NCI-H748 treated with DMSO at 0.1 percent for 48 hours (cell line): ENCODE results near the gene HFE.
"Not testable (repeated sequence)": the region's sequence is repeated elsewhere in the genome, so short reads cannot be mapped to it uniquely, and the experiment has no call there.

Experiments
- DNase-seq: peaks from one replicate; lab custom pipeline; 2025; lab: John Stamatoyannopoulos, UW

Gene HFE

DNA sequence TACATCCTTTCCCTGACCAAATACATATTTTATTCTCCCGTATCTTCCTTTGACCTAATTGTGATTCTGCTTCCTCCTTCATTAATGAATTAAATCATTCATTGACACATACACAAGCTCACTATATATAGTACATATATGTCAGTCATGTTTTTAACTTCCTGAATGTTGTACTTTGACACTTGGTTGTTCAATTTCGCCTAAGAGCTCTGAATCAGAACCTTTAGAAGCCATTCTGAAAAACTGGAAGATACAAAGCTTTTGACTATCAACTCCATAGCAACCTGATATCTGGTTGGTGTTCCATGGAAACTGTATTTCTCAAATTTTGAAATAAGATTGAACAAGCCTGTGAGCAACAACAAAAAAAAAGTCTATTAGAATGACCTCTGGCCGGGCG is 27.3 kb upstream of the HFE start:
- DNase-seq, result no peak

DNA sequence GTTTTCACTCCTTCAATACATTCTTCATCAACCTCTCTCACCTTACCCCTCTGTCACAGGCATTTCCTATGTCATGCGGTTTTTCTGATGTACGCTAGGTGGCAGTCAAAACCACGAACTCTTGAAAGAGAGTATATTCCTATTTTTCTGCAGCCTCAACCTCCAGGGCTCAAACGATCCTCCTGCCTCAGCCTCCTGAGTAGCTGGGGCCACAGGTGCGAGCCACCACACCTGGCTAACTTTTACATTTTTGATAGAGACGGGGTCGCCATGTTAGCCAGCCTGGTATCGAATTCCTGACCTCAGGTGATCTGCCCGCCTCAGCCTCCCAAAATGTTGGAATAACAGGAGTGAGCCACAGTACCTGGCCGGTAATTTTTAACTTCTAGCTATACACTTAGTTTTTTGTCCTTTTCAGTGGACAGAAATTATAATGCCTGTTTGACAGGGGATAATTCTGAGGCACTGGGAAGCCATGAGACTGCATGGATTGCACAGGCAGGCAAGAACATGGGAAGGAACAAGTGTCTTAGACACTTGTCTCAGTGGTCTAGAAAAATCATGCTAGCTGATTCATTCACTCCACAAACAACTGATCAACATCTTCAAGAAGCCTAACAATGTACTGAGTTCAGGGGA is 22.5 kb upstream of the HFE start:
- DNase-seq, result peak; percentile 76

DNA sequence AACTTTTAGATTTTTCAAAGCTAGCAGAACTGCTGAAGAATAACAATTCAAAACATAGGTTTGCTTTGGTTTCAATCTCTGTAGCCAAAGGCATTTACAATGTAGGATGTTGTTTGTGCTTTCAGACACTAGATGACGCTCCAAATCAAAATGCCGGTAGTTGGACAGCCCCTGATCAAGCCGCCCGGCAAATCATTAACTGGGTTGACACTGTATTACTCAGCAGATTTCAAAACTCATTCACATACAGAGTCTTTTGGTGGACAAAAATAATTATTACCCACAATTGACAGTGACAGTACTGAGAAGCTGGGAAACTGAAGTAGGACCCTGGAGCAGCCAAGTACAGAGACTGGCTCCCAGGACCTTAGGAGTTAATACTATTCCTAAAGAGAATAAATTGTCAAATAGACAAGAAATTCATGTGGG is 21.3 kb upstream of the HFE start:
- DNase-seq, result peak; percentile 87

DNA sequence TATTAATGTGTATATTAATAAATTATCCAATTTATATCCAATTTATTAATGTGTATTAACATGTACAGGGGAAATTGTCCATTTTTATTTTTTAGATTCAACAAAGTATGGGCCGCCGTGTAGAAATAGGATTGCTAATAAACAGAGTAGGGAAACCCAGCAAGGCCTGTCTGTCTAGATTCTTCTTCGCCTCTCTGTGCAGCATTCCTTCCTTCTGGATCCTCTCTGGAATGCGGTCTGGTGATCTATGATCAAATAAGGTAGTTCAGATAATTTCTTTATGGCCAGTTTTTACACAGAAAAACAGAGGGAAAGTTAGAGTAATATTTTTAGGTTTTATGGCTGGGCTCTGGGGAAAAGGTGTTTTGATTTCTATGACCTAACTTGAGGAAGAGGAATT is 19.9 kb upstream of the HFE start:
- DNase-seq, result no peak

DNA sequence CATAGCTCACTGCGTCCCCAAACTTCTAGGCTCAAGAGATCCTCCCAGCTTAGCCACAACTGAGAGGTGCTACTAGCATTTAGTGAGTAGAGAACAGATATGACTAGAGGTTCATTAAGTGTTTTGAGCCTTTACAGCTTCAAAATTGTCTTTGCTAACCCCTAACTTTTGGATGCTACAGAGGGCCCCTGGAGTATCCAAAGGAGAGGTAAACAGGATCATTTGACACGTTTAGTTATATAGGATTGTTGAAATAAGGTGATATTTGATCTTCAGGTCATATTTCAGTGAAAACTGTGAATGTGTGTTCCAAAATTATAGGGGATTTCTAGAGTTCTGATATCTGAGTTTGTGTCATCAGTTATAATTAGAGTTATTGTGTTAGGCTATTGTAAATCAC is 19.2 kb upstream of the HFE start:
- no peak for DNase-seq

DNA sequence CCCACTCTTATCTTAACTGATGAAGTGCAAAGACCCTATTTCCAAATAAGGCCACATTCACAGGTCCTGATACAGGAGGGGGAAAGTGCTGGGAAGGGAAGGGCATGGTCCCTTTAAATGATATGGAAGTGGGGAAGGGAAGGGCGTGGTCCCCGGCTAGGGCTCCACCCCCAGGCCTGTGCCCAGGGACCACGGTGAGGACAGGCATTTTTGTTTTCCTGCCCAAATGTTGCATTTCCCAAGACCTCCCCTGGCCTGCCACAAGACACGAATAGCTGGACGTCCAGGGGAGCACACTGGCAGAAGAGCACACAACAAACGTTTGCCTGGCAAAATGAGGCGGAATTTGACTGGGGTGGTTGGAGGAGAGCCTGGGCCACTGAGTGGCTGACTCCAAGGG is 16.1 kb upstream of the HFE start:
- DNase-seq, result no peak

DNA sequence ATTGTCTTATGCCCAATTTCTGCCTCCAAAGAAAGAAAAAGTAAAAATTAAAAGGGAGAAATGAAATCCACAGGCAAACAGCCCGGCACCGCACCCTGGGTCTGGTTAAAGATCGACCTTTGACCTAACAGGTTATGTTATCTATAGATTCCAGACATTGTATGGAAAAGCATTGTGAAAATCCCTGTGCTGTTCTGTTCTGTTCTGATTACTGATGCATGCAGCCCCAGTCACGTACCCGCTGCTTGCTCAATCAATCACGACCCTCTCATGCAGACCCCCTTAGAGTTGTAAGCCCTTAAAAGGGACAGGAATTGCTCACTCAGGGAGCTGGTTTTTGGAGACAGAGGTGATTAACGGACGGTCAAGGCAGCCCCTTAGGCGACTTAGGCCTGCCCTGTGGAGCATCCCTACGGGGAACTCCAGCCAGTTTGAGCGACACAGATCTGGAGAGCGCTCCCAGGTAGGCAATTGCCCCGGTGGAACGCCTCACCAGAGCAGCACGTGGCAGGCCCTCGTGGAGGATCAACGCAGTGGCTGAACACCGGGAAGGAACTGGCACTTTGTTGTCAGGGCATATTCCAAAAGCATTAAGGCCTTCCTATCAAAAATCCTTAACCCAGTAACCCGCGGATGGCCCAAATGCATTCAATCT is 12.0 kb upstream of the HFE start:
- DNase-seq, result no peak

DNA sequence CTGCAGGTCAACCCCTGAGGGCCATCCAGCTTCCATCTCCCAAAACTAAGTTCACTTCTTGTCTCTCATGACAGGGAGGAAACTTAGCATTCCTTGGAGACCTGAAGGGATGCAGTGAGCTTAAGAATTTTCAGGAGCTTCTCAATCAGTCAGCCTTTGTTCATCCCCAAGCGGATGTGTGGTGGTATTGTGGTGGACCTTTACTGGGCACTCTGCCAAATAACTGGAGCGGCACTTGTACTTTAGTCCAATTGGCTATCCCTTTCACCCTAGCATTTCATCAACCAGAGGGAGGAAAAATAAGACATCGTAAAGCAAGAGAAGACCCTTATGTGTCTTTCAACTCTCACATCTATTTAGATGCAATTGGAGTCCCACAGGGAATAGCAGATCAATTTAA is 9.2 kb upstream of the HFE start:
- not testable (repeated sequence) for DNase-seq

DNA sequence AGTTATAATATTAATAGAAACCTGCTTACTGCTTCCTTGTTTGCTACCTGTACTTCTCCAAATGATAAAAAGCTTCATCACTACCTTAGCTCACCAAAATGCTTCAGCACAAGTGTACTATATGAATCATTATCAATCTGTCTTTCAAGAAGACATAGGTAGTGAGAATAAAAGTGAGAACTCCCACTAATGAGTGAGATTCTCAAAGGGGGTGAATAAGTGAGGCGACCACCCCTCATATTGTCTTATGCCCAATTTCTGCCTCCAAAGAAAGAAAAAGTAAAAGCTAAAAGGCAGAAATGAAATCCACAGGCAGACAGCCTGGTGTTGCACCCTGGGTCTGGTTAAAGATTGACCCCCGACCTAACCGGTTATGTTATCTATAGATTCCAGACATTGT is 6.1 kb upstream of the HFE start:
- DNase-seq, result not testable (repeated sequence)

DNA sequence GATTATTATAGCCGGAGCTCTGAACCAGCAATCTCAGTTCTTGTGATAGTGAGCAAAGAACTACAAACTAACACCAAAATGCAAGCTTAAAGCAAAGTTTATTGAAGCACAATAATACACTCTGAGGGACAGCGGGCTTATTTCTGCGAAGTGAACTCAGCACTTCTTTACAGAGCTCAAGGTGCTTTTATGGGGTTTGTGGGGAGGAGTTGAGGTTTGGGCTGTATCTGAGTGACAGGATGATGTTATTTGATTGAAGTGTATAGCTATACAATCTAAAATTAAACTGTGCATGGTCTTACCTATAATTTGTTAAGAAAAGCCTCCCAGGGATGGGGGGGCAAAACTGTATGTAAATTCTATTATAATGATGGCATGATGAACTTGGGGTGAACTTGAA is 1.0 kb upstream of the HFE start:
- no peak for DNase-seq

DNA sequence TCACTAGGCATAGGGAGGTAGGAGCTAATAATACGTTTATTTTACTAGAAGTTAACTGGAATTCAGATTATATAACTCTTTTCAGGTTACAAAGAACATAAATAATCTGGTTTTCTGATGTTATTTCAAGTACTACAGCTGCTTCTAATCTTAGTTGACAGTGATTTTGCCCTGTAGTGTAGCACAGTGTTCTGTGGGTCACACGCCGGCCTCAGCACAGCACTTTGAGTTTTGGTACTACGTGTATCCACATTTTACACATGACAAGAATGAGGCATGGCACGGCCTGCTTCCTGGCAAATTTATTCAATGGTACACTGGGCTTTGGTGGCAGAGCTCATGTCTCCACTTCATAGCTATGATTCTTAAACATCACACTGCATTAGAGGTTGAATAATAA is 1.1 kb downstream of the HFE start:
- no peak for DNase-seq

DNA sequence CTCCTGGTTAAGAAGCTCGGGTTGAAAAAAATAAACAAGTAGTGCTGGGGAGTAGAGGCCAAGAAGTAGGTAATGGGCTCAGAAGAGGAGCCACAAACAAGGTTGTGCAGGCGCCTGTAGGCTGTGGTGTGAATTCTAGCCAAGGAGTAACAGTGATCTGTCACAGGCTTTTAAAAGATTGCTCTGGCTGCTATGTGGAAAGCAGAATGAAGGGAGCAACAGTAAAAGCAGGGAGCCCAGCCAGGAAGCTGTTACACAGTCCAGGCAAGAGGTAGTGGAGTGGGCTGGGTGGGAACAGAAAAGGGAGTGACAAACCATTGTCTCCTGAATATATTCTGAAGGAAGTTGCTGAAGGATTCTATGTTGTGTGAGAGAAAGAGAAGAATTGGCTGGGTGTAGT is 2.0 kb downstream of the HFE start:
- DNase-seq, result no peak

DNA sequence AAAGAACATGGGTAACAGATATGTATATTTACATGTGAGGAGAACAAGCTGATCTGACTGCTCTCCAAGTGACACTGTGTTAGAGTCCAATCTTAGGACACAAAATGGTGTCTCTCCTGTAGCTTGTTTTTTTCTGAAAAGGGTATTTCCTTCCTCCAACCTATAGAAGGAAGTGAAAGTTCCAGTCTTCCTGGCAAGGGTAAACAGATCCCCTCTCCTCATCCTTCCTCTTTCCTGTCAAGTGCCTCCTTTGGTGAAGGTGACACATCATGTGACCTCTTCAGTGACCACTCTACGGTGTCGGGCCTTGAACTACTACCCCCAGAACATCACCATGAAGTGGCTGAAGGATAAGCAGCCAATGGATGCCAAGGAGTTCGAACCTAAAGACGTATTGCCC is 5.2 kb downstream of the HFE start:
- DNase-seq, result no peak

DNA sequence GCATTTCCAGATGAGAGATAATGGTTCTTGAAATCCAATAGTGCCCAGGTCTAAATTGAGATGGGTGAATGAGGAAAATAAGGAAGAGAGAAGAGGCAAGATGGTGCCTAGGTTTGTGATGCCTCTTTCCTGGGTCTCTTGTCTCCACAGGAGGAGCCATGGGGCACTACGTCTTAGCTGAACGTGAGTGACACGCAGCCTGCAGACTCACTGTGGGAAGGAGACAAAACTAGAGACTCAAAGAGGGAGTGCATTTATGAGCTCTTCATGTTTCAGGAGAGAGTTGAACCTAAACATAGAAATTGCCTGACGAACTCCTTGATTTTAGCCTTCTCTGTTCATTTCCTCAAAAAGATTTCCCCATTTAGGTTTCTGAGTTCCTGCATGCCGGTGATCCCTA is 6.8 kb downstream of the HFE start:
- no peak for DNase-seq

DNA sequence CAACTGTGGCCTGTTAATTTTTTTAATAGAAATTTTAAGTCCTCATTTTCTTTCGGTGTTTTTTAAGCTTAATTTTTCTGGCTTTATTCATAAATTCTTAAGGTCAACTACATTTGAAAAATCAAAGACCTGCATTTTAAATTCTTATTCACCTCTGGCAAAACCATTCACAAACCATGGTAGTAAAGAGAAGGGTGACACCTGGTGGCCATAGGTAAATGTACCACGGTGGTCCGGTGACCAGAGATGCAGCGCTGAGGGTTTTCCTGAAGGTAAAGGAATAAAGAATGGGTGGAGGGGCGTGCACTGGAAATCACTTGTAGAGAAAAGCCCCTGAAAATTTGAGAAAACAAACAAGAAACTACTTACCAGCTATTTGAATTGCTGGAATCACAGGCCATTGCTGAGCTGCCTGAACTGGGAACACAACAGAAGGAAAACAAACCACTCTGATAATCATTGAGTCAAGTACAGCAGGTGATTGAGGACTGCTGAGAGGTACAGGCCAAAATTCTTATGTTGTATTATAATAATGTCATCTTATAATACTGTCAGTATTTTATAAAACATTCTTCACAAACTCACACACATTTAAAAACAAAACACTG is 10.1 kb downstream of the HFE start:
- DNase-seq, result peak; percentile 85

DNA sequence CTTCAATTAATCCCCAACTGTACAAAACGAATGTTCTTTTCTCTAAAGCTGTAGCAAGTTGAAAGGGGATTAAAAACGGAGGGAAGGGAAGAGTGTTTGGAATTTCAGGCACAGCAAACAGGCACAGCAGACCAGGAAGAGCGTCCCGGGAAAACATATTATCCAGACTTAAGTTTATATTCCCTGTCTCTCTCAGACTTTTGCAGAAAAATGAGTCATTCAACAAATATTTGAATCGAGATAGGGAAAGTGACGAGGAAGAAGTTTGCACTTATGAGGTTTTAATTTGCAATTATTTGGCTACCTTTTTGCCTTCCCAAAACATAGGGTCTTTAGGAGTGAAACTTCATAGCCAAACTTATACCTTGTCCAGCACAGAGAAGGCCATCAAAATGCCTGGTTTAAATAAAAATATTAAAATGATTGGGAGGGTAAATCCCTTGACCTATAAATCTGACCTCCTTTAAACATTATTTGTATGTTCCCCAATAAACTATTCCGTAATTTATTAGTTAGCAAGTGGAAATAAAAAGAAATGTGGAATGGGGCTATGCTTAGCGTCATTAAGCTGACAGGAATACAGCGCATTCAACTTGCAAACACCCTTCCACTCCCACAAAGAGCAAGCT is 16.0 kb downstream of the HFE start:
- no peak for DNase-seq

DNA sequence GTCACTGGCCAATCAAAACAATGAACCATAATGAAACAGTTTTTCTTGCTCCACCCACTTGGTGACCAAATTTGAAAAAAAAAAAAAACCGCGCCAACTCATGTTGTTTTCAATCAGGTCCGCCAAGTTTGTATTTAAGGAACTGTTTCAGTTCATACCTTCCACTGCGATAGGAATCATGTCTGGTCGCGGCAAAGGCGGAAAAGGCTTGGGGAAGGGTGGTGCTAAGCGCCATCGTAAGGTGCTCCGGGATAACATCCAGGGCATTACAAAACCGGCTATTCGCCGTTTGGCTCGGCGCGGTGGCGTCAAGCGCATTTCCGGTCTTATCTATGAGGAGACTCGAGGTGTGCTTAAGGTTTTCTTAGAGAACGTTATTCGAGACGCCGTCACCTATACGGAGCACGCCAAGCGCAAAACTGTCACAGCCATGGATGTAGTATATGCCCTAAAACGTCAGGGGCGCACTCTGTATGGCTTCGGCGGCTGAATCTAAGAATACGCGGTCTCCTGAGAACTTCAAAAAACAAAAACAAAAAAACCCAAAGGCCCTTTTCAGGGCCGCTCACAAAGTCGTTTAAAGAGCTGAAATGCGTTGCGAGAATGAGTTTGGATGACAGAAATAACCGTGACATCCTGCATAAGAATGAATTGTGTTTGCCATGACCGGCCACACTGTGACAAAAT is 16.7 kb downstream of the HFE start:
- peak; percentile 96 for DNase-seq

DNA sequence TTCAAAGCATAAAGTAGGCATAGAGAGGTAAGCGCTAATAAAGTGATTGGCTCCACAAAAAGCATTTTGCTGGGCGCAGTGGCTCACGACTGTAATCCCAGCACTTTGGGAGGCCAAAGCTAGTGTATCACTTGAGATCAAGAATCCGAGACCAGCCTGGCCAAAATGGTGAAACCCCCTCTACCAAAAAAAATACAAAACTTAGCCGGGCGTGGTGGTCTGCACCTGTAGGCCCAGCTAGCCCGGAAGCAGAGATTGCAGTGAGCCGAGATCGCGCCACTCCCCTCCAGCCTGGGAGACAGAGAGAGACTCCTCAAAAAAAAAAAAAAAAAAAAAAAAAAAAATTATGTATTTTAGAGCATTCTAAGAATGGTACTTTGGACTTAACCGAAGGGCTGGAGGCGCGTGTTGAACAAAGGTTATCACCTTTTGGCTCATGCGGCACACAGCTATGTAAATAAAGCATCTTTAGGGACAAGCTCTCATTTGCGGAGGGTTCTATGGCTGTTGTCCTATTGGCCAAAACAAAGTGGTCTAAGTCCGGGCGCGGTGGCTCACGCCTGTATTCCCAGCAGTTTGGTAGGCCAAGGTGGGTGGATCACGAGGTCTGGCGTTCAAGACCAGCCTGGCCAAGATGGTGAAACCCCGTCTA is 17.4 kb downstream of the HFE start:
- no peak for DNase-seq

DNA sequence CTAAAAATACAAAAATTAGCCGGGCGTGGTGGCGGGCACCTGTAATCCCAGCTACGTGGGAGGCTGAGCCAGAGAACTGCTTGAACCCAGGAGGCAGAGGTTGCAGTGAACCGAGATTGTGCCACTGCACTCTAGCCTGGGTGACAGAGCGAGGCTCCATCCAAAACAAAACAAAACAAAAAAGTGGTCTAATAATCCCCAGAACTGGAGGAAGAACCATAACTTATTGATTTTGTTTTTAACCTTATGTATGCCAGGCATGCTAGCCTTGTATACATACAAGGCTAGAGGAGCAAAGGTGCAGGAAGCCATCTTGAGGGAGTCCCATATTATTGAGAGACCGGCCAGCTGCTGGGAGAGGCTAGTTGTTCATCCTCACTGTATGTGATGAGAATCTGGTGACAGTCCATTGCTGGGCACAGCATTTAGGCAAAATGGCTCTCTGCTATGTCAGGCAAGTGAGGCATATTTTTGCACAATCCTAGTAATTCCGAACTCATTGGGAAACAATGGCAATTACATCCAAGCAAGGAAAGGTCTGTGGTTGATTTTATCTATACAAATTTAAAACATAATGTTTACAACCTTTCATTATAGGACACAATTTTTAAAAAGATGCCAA is 18.0 kb downstream of the HFE start:
- DNase-seq, result no peak

DNA sequence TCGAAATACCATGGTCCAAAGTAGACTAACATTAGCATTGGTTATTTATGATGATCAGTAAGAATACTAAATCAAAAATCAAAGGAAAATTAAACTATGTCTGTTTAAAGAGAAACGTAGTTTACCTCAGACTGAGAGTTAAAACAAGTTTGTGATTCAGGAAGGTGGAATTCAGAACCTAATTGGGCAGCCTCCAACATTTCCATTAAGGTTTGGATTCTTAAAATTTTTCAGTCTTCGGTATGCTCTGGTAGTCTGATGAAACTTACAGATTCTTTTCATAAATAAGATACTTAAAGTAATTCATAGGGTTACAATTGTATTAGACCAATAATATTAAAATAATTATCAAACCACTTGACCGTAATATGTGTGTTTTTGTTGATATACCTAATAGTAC is 18.6 kb downstream of the HFE start:
- no peak for DNase-seq

DNA sequence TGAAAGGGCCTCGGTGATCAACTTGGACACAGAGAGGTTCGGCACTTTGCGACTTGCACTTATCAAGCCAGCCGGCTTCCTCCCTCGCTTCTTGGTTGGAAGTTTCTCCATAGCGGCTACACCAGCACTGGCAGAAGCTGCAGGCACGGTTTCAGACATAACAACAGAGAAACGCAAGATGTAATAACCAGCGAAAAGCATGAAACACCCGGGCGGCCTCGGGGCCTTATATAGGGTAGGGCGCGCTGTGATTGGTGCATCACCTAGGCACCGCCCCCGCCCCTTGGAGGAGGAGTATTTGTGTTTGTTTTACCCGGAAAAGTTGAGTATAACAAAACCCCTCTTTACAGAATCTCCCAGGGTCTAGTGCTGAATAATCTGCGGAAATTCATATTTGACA is 20.7 kb downstream of the HFE start:
- no peak for DNase-seq

DNA sequence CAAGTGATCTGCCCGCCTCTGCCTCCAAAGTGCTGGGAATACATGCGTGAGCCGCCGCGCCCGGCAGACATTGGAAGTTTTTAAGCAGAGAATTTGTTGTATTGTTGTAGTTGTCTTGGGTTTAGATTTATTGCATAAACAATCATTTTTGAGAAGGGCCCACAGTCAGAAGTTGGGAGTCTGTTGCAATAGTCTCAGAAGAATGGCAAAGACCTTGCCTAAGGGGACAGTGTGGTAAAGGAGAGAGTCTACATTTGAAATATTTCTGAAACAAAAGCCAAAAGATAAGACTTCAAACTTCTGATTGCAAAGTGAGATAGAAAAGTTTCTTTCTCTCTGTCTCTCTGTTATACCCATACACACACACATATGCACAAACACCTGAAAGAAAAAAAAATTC is 22.5 kb downstream of the HFE start:
- no peak for DNase-seq
